ENCODE data around the gene ISG20L2.

ISG20L2 gene

GRCh38 chr1:156752843-156753482 lies 24.4 kb upstream of the ISG20L2 start:
- DNase-seq = no peak

GRCh38 chr1:156751757-156752481 lies 23.4 kb upstream of the ISG20L2 start:
- peak; percentile 97 for DNase-seq

GRCh38 chr1:156751451-156751756 lies 22.8 kb upstream of the ISG20L2 start, which contains the start of gene HDGF:
HDGF (minus strand) TSS chr1:156751675; CDS start chr1:156751429, 246 bp downstream.
- no peak for DNase-seq

- peak; percentile 30 for DNase-seq
Measured at GRCh38 chr1:156750711-156751450, 22.3 kb upstream of the ISG20L2 start.

- no peak for DNase-seq
Measured at GRCh38 chr1:156750191-156750672, 21.7 kb upstream of the ISG20L2 start.

GRCh38 chr1:156749419-156750118 lies 21.0 kb upstream of the ISG20L2 start:
- DNase-seq = no peak

- no peak for DNase-seq
Measured at GRCh38 chr1:156748670-156749418, 20.3 kb upstream of the ISG20L2 start.

GRCh38 chr1:156747742-156748669 lies 19.4 kb upstream of the ISG20L2 start:
- DNase-seq = no peak

GRCh38 chr1:156746728-156747631 lies 18.4 kb upstream of the ISG20L2 start:
- peak; percentile 56 for DNase-seq

- DNase-seq = peak; percentile 32
Measured at GRCh38 chr1:156746406-156746727, 17.8 kb upstream of the ISG20L2 start.

- no peak for DNase-seq
Measured at GRCh38 chr1:156745881-156746280, 17.3 kb upstream of the ISG20L2 start.

- no peak for DNase-seq
Measured at GRCh38 chr1:156744786-156745419, 16.3 kb upstream of the ISG20L2 start.

- no peak for DNase-seq
Measured at GRCh38 chr1:156744344-156744743, 15.8 kb upstream of the ISG20L2 start.

GRCh38 chr1:156743367-156744302 lies 15.1 kb upstream of the ISG20L2 start:
- DNase-seq = no peak

GRCh38 chr1:156742801-156743200 lies 14.2 kb upstream of the ISG20L2 start:
- no peak for DNase-seq

- DNase-seq = no peak
Measured at GRCh38 chr1:156742017-156742416, 13.5 kb upstream of the ISG20L2 start.

- no peak for DNase-seq
Measured at GRCh38 chr1:156741481-156741983, 13.0 kb upstream of the ISG20L2 start.

- DNase-seq = peak; percentile 94
Measured at GRCh38 chr1:156740741-156741480, 12.3 kb upstream of the ISG20L2 start, which contains the start of gene MRPL24. MRPL24 (minus strand) TSS chr1:156741088; CDS start chr1:156738704, 2,384 bp downstream.

All from activated gamma-delta T cell treated with Interleukin-2 at 50 U/mL for 16 hours (primary cell).